Tibial artery (tissue), 4 donors: Measurements from ENCODE around the gene FBXL17.

Experiments used
- DNase-seq, 2 donors: peaks; one replicate each; pipeline ENCODE4 v3.0.0-alpha.2; 2019
- H3K27ac ChIP-seq, 2 donors: fragments of 200-600 bp; sonication (generic) in 1 of 2; 1 replicate in 1 of 2; 2 replicates in 1 of 2; pipeline ENCODE4 v1.5.1; 2018 to 2019; ENCODE audit warnings: mild to moderate bottlenecking in 1 of 2
- H3K27me3 ChIP-seq, 2 donors: fragments of 200-600 bp; sonication (generic) in 1 of 2; one replicate each; pipeline versions ENCODE4 v1.5.1 to v1.6.0; 2016 to 2019
- H3K36me3 ChIP-seq, 3 donors: fragments of 200-600 bp; sonication (generic) in 2 of 3; one replicate each; pipeline ENCODE4 v1.5.1; 2016 to 2019; ENCODE audit warnings: mild to moderate bottlenecking in 2 of 3
- H3K4me1 ChIP-seq, 4 donors: fragments of 200-600 bp; sonication (generic) in 2 of 4; 1 replicate in 3 of 4; 2 replicates in 1 of 4; pipeline ENCODE4 v1.5.1; 2016 to 2019
- H3K4me3 ChIP-seq, 2 donors: fragments of 200-600 bp; sonication (generic) in 1 of 2; 1 replicate in 1 of 2; 2 replicates in 1 of 2; pipeline ENCODE4 v1.5.1; 2018 to 2019; ENCODE audit warnings: mild to moderate bottlenecking in 2 of 2
- H3K9me3 ChIP-seq, 3 donors: fragments of 200-600 bp; sonication (generic) in 1 of 3; one replicate each; pipeline ENCODE4 v1.5.1; 2016 to 2019
- intact Hi-C: fragments of 100-400 bp; cut with DNase I; formaldehyde crosslinking; loops from one replicate; pipeline ENCODE4 v1.15.0; 2023; ENCODE audit warnings: low total_unique reads
- TF ChIP-seq, protein P1 (sequence below), 2 experiments: fragments of 200-600 bp in 1 of 2; fragments of 450-650 bp in 1 of 2; IDR thresholded peaks; one replicate each; pipeline ENCODE4 v1.5.1; 2017 to 2019; ENCODE audit warnings: antibody characterized with exemption in 2 of 2, mild to moderate bottlenecking in 1 of 2, moderate library complexity in 1 of 2

The FBXL17 gene

DNA sequence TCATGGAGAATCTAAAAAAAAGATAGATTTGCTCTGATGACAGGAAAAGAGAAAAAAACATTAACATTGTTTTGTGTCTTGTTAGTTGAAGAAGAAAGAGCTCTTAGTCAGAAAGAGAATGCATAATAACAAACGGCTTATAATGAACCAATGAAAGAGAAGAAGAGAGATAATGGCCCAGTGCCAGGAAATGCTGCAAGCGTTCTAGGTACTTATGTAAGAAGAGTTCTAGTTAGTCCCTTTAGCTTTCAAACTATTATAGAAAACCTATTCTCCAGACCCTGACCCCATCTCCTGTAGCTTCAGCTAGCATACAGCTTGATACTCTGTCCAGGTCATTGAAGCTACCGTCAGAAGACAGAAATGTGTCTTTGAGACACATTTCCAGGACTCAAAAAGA lies 70.2 kb downstream of the FBXL17 start:
- no peaks in the 10 kb centered on the region for H3K27me3 ChIP-seq
- no peak overlapping the region for H3K27ac ChIP-seq
- no peak overlapping the region for H3K4me3 ChIP-seq
- no peaks in the 10 kb centered on the region for H3K9me3 ChIP-seq
- H3K4me1 ChIP-seq, result peaks cover 0 to 5% (median 0%) of the 10 kb centered on the region in 4 donors
- no peak for DNase-seq
- TF ChIP-seq, protein P1, sequence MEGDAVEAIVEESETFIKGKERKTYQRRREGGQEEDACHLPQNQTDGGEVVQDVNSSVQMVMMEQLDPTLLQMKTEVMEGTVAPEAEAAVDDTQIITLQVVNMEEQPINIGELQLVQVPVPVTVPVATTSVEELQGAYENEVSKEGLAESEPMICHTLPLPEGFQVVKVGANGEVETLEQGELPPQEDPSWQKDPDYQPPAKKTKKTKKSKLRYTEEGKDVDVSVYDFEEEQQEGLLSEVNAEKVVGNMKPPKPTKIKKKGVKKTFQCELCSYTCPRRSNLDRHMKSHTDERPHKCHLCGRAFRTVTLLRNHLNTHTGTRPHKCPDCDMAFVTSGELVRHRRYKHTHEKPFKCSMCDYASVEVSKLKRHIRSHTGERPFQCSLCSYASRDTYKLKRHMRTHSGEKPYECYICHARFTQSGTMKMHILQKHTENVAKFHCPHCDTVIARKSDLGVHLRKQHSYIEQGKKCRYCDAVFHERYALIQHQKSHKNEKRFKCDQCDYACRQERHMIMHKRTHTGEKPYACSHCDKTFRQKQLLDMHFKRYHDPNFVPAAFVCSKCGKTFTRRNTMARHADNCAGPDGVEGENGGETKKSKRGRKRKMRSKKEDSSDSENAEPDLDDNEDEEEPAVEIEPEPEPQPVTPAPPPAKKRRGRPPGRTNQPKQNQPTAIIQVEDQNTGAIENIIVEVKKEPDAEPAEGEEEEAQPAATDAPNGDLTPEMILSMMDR (IDR thresholded peaks at IDR 0.05), result no peak
- intact Hi-C loops, result no loop called here
- H3K36me3 ChIP-seq, result no peaks in the 10 kb centered on the region

DNA sequence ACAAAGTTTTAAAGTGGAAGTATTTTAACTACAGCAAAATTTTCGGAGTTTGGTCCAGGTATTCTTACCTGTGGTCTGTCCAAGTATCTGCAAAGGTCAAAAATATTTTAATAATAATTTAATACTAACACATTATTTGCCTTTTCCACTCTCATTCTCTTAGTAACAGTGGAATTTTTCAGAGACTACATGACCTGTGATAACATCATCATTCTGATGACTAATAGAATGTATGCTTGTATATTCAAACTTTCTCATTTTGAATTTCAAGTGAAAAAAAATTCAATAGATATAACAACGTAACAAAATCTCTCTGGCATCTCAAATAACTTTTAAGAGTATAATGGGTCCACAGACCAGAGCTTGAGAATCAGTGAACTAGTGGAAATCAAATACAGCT lies 78.3 kb downstream of the FBXL17 start:
- Histone ChIP-seq H3K36me3 (no peaks in the 10 kb centered on the region), H3K27me3 (no peaks in the 10 kb centered on the region), H3K9me3 (no peaks in the 10 kb centered on the region), H3K4me3 (no peak overlapping the region), H3K27ac (no peak overlapping the region), H3K4me1 (no peaks in the 10 kb centered on the region)
- DNase-seq, result no peak
- TF ChIP-seq, protein P1 (IDR thresholded peaks at IDR 0.05), result no peak
- intact Hi-C loops, result no loop called here

DNA sequence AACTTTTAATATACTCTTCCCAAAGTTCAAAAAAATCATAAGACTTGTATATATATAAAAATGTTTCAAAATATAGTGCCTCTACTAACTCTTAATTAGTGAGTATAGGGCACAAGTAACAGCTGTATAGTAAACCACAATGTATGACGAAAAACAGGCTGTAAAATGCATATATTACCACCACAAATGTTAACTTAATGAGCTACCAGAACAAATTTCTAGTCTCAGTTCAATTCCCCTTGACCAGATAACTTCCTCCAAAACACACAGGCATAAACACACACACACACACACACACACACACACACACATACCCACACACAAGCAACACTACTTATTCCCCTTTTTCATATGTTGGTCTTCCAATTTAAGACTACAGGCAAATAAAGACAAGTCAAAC lies 78.8 kb downstream of the FBXL17 start:
- H3K9me3 ChIP-seq, result no peaks in the 10 kb centered on the region
- H3K27me3 ChIP-seq, result no peaks in the 10 kb centered on the region
- TF ChIP-seq, protein P1 (IDR thresholded peaks at IDR 0.05), result no peak
- H3K27ac ChIP-seq, result no peak overlapping the region
- intact Hi-C loops, result no loop called here
- H3K4me1 ChIP-seq, result no peaks in the 10 kb centered on the region
- no peak overlapping the region for H3K4me3 ChIP-seq
- DNase-seq, result no peak
- no peaks in the 10 kb centered on the region for H3K36me3 ChIP-seq

DNA sequence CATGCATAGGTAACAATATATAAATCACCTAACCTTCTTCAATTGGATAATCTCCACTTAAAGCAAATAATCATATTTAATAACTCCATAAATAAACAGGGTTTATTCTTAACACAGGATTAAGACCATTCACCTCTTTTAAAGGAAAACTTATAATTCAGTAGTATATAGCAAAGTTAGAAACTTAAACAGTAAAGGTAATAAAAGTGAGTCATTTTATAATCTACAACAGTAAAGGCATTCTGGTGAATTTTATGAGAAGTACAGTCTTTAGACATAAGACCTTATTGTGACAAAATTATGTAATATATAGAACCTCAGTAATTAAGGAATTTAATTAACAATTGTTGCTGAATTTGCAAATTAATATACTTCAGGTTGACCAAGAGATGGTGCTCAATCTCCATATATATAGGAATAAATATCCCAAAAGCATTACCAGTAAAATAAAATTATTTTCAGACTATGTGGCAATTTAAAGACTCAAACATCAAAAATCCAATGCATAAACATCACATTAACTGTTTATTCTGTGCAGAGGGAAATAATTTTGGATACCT lies 84.8 kb downstream of the FBXL17 start:
- no peaks in the 10 kb centered on the region for H3K27me3 ChIP-seq
- H3K4me3 ChIP-seq, result no peak overlapping the region
- H3K27ac ChIP-seq, result no peak overlapping the region
- no peaks in the 10 kb centered on the region for H3K36me3 ChIP-seq
- no peaks in the 10 kb centered on the region for H3K4me1 ChIP-seq
- intact Hi-C loops, result no loop called here
- H3K9me3 ChIP-seq, result no peaks in the 10 kb centered on the region
- DNase-seq, result no peak
- TF ChIP-seq, protein P1 (IDR thresholded peaks at IDR 0.05), result no peak

DNA sequence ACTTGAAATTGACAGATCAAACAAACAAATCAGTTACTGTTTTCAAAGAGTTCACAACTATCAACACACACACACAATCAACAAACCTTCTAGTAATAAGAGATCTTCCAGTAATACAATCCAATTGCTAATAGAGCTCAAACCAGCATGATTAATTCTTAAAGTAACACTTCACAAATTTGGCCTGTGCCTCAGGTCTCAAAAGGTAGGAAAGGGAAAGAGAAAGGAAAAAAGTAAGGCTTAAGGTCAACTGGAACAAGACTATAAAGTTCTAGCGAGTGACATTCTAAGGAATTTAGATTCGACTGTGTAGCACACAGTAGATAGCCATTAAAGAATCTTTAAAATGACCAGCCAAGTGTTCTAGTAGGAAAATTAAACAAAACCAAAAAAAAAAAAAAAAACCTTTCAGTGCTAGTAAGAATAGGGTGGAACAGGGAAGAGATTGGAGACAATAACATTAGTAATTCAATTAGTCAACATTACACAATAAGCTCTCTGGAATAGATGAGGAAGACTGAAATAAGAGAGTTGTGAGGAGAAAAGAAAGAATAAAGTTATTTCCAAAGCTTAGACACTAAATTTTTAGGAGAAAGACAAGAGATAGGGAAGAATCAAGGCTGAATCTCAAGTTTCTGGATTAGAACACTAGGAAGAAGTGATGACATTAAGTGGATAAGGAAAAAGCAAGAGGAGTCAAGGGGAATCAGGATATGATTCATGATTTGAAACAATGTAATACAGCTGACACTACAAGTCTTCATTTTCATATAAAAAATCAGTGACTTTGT lies 86.1 kb downstream of the FBXL17 start:
- H3K27ac ChIP-seq, result no peak overlapping the region
- intact Hi-C loops, result no loop called here
- no peaks in the 10 kb centered on the region for H3K27me3 ChIP-seq
- H3K9me3 ChIP-seq, result no peaks in the 10 kb centered on the region
- TF ChIP-seq, protein P1 (IDR thresholded peaks at IDR 0.05), result no peak
- no peak for DNase-seq
- no peaks in the 10 kb centered on the region for H3K36me3 ChIP-seq
- H3K4me3 ChIP-seq, result no peak overlapping the region
- no peaks in the 10 kb centered on the region for H3K4me1 ChIP-seq
